ENCODE measurements around the gene AKR1C2.
"Not testable (repeated sequence)": the region's sequence is repeated elsewhere in the genome, so short reads cannot be mapped to it uniquely, and the experiment has no call there.

GRCh38 chr10:4961558-4961957 is 42.1 kb downstream of the AKR1C2 start:
- not testable (repeated sequence) for TF ChIP-seq CTCF (IDR thresholded peaks at IDR 0.05; ENCODE audit: insufficient read depth, low read depth, low read length); EZH2 (IDR thresholded peaks at IDR 0.05; ENCODE audit: insufficient read depth, low read length)
